Esophagus mucosa (tissue), 1 donor: ENCODE data around the gene DNAJC1. TPM values are rescaled to one million over a fixed set of nuclear protein-coding genes. Genes with fewer than 3 reads are reported as not detected.
A peak's percentile ranks its signal among the peaks of the same experiment; 100 is the strongest.

Experiments used
- ATAC-seq: fragments of 200-7000 bp; cut with Tn5 transposase; one replicate; pipeline ENCODE4 v1.9.1; 2020
- total RNA-seq: library from RNA; stranded (reverse); gene quantifications from one replicate; pipeline ENCODE4 v1.2.4, GENCODE V29; 2023
- donor health status: DM: yes; HTN: yes; CAD: no.

Gene DNAJC1
- total RNA-seq, 1 donor from 2014 or later, result 13.6 TPM

- no peak for ATAC-seq
Measured at GRCh38 chr10:21954132-21954531, 49.4 kb downstream of the DNAJC1 start.

- ATAC-seq, result peak; percentile 85
Measured at GRCh38 chr10:21953585-21954057, 49.9 kb downstream of the DNAJC1 start.

- ATAC-seq, result no peak
Measured at GRCh38 chr10:21950566-21950965, 53.0 kb downstream of the DNAJC1 start.

GRCh38 chr10:21946946-21947345, 56.6 kb downstream of the DNAJC1 start:
- no peak for ATAC-seq

GRCh38 chr10:21944727-21945386, 58.7 kb downstream of the DNAJC1 start:
- no peak for ATAC-seq

- ATAC-seq, result no peak
Measured at GRCh38 chr10:21943633-21944265, 59.8 kb downstream of the DNAJC1 start.

GRCh38 chr10:21935439-21936023, 68.0 kb downstream of the DNAJC1 start:
- no peak for ATAC-seq

GRCh38 chr10:21934307-21934706, 69.2 kb downstream of the DNAJC1 start:
- no peak for ATAC-seq

- no peak for ATAC-seq
Measured at GRCh38 chr10:21929070-21929469, 74.5 kb downstream of the DNAJC1 start.

GRCh38 chr10:21927631-21928353, 75.7 kb downstream of the DNAJC1 start:
- no peak for ATAC-seq

GRCh38 chr10:21926949-21927348, 76.6 kb downstream of the DNAJC1 start:
- ATAC-seq, result no peak

GRCh38 chr10:21926358-21926925, 77.1 kb downstream of the DNAJC1 start:
- no peak for ATAC-seq

GRCh38 chr10:21925851-21926250, 77.7 kb downstream of the DNAJC1 start:
- ATAC-seq, result no peak

- no peak for ATAC-seq
Measured at GRCh38 chr10:21924511-21924910, 79.0 kb downstream of the DNAJC1 start.

- ATAC-seq, result no peak
Measured at GRCh38 chr10:21920633-21921032, 82.9 kb downstream of the DNAJC1 start.

- ATAC-seq, result no peak
Measured at GRCh38 chr10:21919906-21920305, 83.6 kb downstream of the DNAJC1 start.

- ATAC-seq, result no peak
Measured at GRCh38 chr10:21919117-21919516, 84.4 kb downstream of the DNAJC1 start.

- no peak for ATAC-seq
Measured at GRCh38 chr10:21912625-21913024, 90.9 kb downstream of the DNAJC1 start.

- ATAC-seq, result no peak
Measured at GRCh38 chr10:21910798-21911197, 92.7 kb downstream of the DNAJC1 start.

- no peak for ATAC-seq
Measured at GRCh38 chr10:21907436-21907835, 96.1 kb downstream of the DNAJC1 start.

GRCh38 chr10:21904930-21905329, 98.6 kb downstream of the DNAJC1 start:
- no peak for ATAC-seq

- ATAC-seq, result no peak
Measured at GRCh38 chr10:21899736-21900135, 103.8 kb downstream of the DNAJC1 start.

GRCh38 chr10:21895932-21896331, 107.6 kb downstream of the DNAJC1 start:
- no peak for ATAC-seq
